NT2/D1 (cell line): Measurements from ENCODE around the gene FAM120AOS.

Source experiments
- SUZ12 ChIP-seq: IDR thresholded peaks from 2 replicates; pipeline ENCODE4 v1.6.1; 2011; ENCODE audit not compliant: insufficient read length, insufficient read depth; ENCODE audit errors: extremely low read depth
- YY1 ChIP-seq: IDR thresholded peaks from 2 replicates; pipeline ENCODE4 v1.6.1; 2011; ENCODE audit not compliant: insufficient read length, insufficient read depth
- ZNF274 ChIP-seq: IDR thresholded peaks from 2 replicates; pipeline ENCODE4 v1.6.1; 2011; ENCODE audit warnings: mild to moderate bottlenecking, low read depth, low read length

GRCh38 chr9:93467462-93467861 is 14.1 kb upstream of the FAM120AOS start:
- TF ChIP-seq ZNF274: no peak
- no peak for TF ChIP-seq YY1
- no peak for TF ChIP-seq SUZ12
